H9 (cell line): ENCODE results near the gene ZNF564. TPM values are rescaled to one million over a fixed set of nuclear protein-coding genes. Genes with fewer than 3 reads are reported as not detected.

Experiments used
- DNase-seq: peaks from one replicate; pipeline ENCODE4 v3.0.0-alpha.2; 2017
- H2AFZ ChIP-seq: one replicate; pipeline ENCODE4 v1.6.1; 2013; ENCODE audit warnings: mild to moderate bottlenecking, low read length, control low read depth, moderate library complexity
- H2AK5ac ChIP-seq: 2 replicates; pipeline ENCODE4 v1.6.1; 2013; ENCODE audit warnings: low read length, control low read depth, mixed read lengths; ENCODE audit not compliant: insufficient read length
- H2BK120ac ChIP-seq: one replicate; pipeline ENCODE4 v1.6.1; 2013; ENCODE audit warnings: low read depth, mild to moderate bottlenecking, low read length, control low read depth, inconsistent platforms; ENCODE audit not compliant: poor library complexity, severe bottlenecking
- H2BK12ac ChIP-seq: 2 replicates; pipeline ENCODE4 v1.6.1; 2013; ENCODE audit warnings: low read length, control low read depth, mixed read lengths, low read depth; ENCODE audit not compliant: insufficient read length
- H2BK15ac ChIP-seq: 2 replicates; pipeline ENCODE4 v1.6.1; 2013; ENCODE audit warnings: low read depth, low read length, control low read depth
- H2BK20ac ChIP-seq: one replicate; pipeline ENCODE4 v1.6.1; 2013; ENCODE audit warnings: low read depth, mild to moderate bottlenecking, low read length, control low read depth, inconsistent platforms; ENCODE audit not compliant: poor library complexity, severe bottlenecking
- H2BK5ac ChIP-seq: 2 replicates; pipeline ENCODE4 v1.6.1; 2013; ENCODE audit warnings: low read length, control low read depth, mixed read lengths; ENCODE audit not compliant: insufficient read length
- H3K14ac ChIP-seq: 2 replicates; pipeline ENCODE4 v1.6.1; 2013; ENCODE audit warnings: low read length, control low read depth; ENCODE audit not compliant: insufficient read depth
- H3K18ac ChIP-seq: 2 replicates; pipeline ENCODE4 v1.6.1; 2013; ENCODE audit warnings: low read depth, mild to moderate bottlenecking, mixed read lengths, low read length, control low read depth; ENCODE audit not compliant: insufficient read length
- H3K23ac ChIP-seq: 2 replicates; pipeline ENCODE4 v1.6.1; 2013; ENCODE audit warnings: low read length, control low read depth, mixed read lengths, low read depth; ENCODE audit not compliant: insufficient read length
- H3K23me2 ChIP-seq: 2 replicates; pipeline ENCODE4 v1.6.1; 2013; ENCODE audit warnings: low read depth, mild to moderate bottlenecking, mixed read lengths, low read length, control low read depth; ENCODE audit not compliant: insufficient read length, poor library complexity, severe bottlenecking
- H3K27ac ChIP-seq: 2 replicates; pipeline ENCODE4 v1.5.1; 2013; ENCODE audit warnings: low read length, control low read depth, mixed read lengths, low read depth; ENCODE audit not compliant: insufficient read length
- H3K27me3 ChIP-seq: 2 replicates; pipeline ENCODE4 v1.6.1; 2013; ENCODE audit warnings: low read length, control low read depth, inconsistent platforms; ENCODE audit not compliant: insufficient read depth
- H3K4ac ChIP-seq: 2 replicates; pipeline ENCODE4 v1.6.1; 2013; ENCODE audit warnings: low read depth, mild to moderate bottlenecking, control low read depth, inconsistent platforms, low read length, moderate library complexity
- H3K4me1 ChIP-seq: 2 replicates; pipeline ENCODE4 v1.6.1; 2013; ENCODE audit warnings: low read length, control low read depth, inconsistent platforms; ENCODE audit not compliant: insufficient read depth
- H3K4me2 ChIP-seq: 2 replicates; pipeline ENCODE4 v1.6.1; 2013; ENCODE audit warnings: low read length, control low read depth, mixed read lengths; ENCODE audit not compliant: insufficient read length, insufficient read depth
- H3K56ac ChIP-seq: 2 replicates; pipeline ENCODE4 v1.6.1; 2013; ENCODE audit warnings: low read depth, mild to moderate bottlenecking, mixed read lengths, low read length, control low read depth; ENCODE audit not compliant: insufficient read length
- H3K79me1 ChIP-seq: 2 replicates; pipeline ENCODE4 v1.6.1; 2013; ENCODE audit warnings: low read depth, mild to moderate bottlenecking, moderate library complexity, low read length, control low read depth, inconsistent platforms; ENCODE audit not compliant: insufficient read depth, poor library complexity, severe bottlenecking
- H3K79me2 ChIP-seq: 2 replicates; pipeline ENCODE4 v1.6.1; 2013; ENCODE audit warnings: low read length, control low read depth, inconsistent platforms; ENCODE audit not compliant: insufficient read depth
- H3K9ac ChIP-seq: 2 replicates; pipeline ENCODE4 v1.6.1; 2013; ENCODE audit warnings: low read length, control low read depth, mixed read lengths; ENCODE audit not compliant: insufficient read length; ENCODE audit errors: extremely low read depth
- H3K9me3 ChIP-seq: one replicate; pipeline ENCODE4 v1.6.1; 2013; ENCODE audit warnings: low read depth, low read length, inconsistent platforms; ENCODE audit not compliant: control insufficient read depth
- H3T11ph ChIP-seq: one replicate; pipeline ENCODE4 v1.6.1; 2013; ENCODE audit warnings: mild to moderate bottlenecking, low read length, control low read depth, inconsistent platforms
- H4K20me1 ChIP-seq: one replicate; pipeline ENCODE4 v1.6.1; 2013; ENCODE audit not compliant: control insufficient read depth, insufficient read length, insufficient read depth
- H4K5ac ChIP-seq: 2 replicates; pipeline ENCODE4 v1.6.1; 2013; ENCODE audit warnings: low read depth, mild to moderate bottlenecking, mixed read lengths, low read length, control low read depth; ENCODE audit not compliant: insufficient read length
- H4K8ac ChIP-seq: replicated peaks from 2 replicates; pipeline ENCODE4 v1.6.1; 2013; ENCODE audit warnings: low read length, control low read depth, mixed read lengths, low read depth; ENCODE audit not compliant: insufficient read length
- H4K91ac ChIP-seq: 2 replicates; pipeline ENCODE4 v1.6.1; 2013; ENCODE audit warnings: low read depth, mild to moderate bottlenecking, moderate library complexity, mixed read lengths, low read length, control low read depth; ENCODE audit not compliant: insufficient read length
- H3K27ac Mint-ChIP-seq, 3 experiments: 2 replicates in 2 of 3; 3 replicates in 1 of 3; pipeline ENCODE4 v1.8.0; 2020 to 2021; ENCODE audit warnings: mixed read lengths in 3 of 3, mild to moderate bottlenecking in 1 of 3, moderate library complexity in 1 of 3
- H3K27me3 Mint-ChIP-seq: 2 replicates; pipeline ENCODE4 v1.8.0; 2021; ENCODE audit warnings: low read depth, mild to moderate bottlenecking, moderate library complexity, mixed read lengths
- H3K36me3 Mint-ChIP-seq, 3 experiments: 2 replicates in 2 of 3; 3 replicates in 1 of 3; pipeline ENCODE4 v1.8.0; 2020 to 2021; ENCODE audit warnings: low read depth in 3 of 3, mixed read lengths in 3 of 3; ENCODE audit not compliant: insufficient read depth in 1 of 3
- H3K4me1 Mint-ChIP-seq, 2 experiments: 2 replicates each; pipeline ENCODE4 v1.8.0; 2020; ENCODE audit warnings: mixed read lengths in 2 of 2
- H3K4me3 Mint-ChIP-seq, 2 experiments: 2 replicates in 1 of 2; 3 replicates in 1 of 2; pipeline ENCODE4 v1.8.0; 2020 to 2021; ENCODE audit warnings: mild to moderate bottlenecking in 2 of 2, mixed read lengths in 2 of 2, moderate library complexity in 1 of 2
- H3K9me3 Mint-ChIP-seq, 2 experiments: 2 replicates in 1 of 2; 3 replicates in 1 of 2; pipeline ENCODE4 v1.8.0; 2020; ENCODE audit warnings: mild to moderate bottlenecking in 2 of 2, mixed read lengths in 2 of 2, moderate library complexity in 1 of 2
- WGBS: extraction: QIAGEN DNeasy Blood & Tissue Kit; methylation state at CpG from one replicate; pipeline ENCODE4 v1.1.7; 2013; ENCODE audit warnings: missing lambda C conversion rate, low lambda C conversion rate, mixed read lengths; ENCODE audit not compliant: insufficient read length; ENCODE audit errors: extremely low coverage; 5-methylcytosine and 5-hydroxymethylcytosine counted together
- total RNA-seq: library from RNA; stranded (reverse); gene quantifications from 2 replicates; pipeline ENCODE4 v1.2.1, GENCODE V29; 2021
- TF ChIP-seq, protein P1 (sequence below): fragments of 200-600 bp; sonication (generic); conservative IDR thresholded peaks from 3 replicates; pipeline ENCODE4 v1.8.0; 2021; ENCODE audit warnings: antibody characterized with exemption, mild to moderate bottlenecking

The ZNF564 gene
- total RNA-seq, 1 experiment from 2014 or later = 11.3 TPM

DNA sequence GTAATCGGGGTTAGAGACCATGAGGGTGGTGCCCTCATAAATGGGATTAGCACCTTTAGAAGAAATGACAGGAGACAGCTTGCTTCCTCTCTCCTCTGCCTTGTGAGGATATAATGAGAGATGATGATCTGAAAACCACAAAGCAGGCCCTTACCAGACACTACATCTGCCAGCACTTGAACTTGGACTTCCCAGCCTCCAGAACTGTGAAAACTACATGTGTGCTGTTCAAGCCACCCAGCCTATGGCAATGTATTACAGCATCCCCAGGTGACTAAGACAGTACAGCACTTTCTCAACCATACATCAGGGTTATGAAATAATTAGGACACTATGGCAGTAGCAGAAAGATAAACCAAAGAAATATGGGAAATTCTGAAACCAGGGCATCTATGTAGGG lies 7.4 kb downstream of the ZNF564 start:
- H3K27ac ChIP-seq = no peak overlapping the region
- no CpG with 5 or more reads among the region's 1 CpG for WGBS
- H3K9ac ChIP-seq = no peak overlapping the region
- no peaks in the 10 kb centered on the region for H3K4me1 ChIP-seq
- no peak overlapping the region for H2BK15ac ChIP-seq
- no peak overlapping the region for H3K56ac ChIP-seq
- no peaks in the 10 kb centered on the region for H3K27me3 ChIP-seq
- Mint-ChIP-seq H3K4me1 (peaks cover 0 to 11% of the 10 kb centered on the region in 2 experiments; a peak in 2 of 4 replicates), H3K9me3 (peaks cover 22 to 57% of the 10 kb centered on the region in 2 experiments), H3K27me3 (no peaks in the 10 kb centered on the region), H3K27ac (no peak overlapping the region), H3K4me3 (0 out of 5 replicates have a peak overlapping the region, but pooled peaks of 1 of the 2 experiments have one; percentile 5), H3K36me3 (peaks cover 36 to 69% (median 66%) of the 10 kb centered on the region in 3 experiments)
- H2BK120ac ChIP-seq = no peak overlapping the region
- no peak overlapping the region for H4K5ac ChIP-seq
- no peak overlapping the region for H4K91ac ChIP-seq
- no peaks in the 10 kb centered on the region for H3K9me3 ChIP-seq
- no peak overlapping the region for H2AFZ ChIP-seq
- TF ChIP-seq, protein P1, sequence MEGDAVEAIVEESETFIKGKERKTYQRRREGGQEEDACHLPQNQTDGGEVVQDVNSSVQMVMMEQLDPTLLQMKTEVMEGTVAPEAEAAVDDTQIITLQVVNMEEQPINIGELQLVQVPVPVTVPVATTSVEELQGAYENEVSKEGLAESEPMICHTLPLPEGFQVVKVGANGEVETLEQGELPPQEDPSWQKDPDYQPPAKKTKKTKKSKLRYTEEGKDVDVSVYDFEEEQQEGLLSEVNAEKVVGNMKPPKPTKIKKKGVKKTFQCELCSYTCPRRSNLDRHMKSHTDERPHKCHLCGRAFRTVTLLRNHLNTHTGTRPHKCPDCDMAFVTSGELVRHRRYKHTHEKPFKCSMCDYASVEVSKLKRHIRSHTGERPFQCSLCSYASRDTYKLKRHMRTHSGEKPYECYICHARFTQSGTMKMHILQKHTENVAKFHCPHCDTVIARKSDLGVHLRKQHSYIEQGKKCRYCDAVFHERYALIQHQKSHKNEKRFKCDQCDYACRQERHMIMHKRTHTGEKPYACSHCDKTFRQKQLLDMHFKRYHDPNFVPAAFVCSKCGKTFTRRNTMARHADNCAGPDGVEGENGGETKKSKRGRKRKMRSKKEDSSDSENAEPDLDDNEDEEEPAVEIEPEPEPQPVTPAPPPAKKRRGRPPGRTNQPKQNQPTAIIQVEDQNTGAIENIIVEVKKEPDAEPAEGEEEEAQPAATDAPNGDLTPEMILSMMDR = no peak
- H2BK5ac ChIP-seq = no peak overlapping the region
- no peak overlapping the region for H3T11ph ChIP-seq
- no peak overlapping the region for H2BK20ac ChIP-seq
- no peak overlapping the region for H3K4me2 ChIP-seq
- H3K79me1 ChIP-seq = peaks cover 6% of the 10 kb centered on the region
- H3K79me2 ChIP-seq = peaks cover 7% of the 10 kb centered on the region; the same call in 1 of the 2 replicates
- no peak overlapping the region for H3K14ac ChIP-seq
- no peaks in the 10 kb centered on the region for H3K23me2 ChIP-seq
- no peak overlapping the region for H4K8ac ChIP-seq
- no peak overlapping the region for H3K4ac ChIP-seq
- no peak for DNase-seq
- no peaks in the 10 kb centered on the region for H4K20me1 ChIP-seq
- H3K23ac ChIP-seq = no peak overlapping the region
- no peak overlapping the region for H3K18ac ChIP-seq
- H2BK12ac ChIP-seq = no peak overlapping the region
- H2AK5ac ChIP-seq = no peak overlapping the region
